ENCODE results near the gene GRM4. TPM values are rescaled to one million over a fixed set of nuclear protein-coding genes. Genes with fewer than 3 reads are reported as not detected.

GRM4 gene
- total RNA-seq, 1 donor from 2014 or later: not detected

- no peak overlapping the region for H3K4me3 ChIP-seq
- ATAC-seq (no peak), DNase-seq (no peak)
- TF ChIP-seq CTCF (IDR thresholded peaks at IDR 0.05): no peak
- H3K4me1 ChIP-seq: peaks cover 3% of the 10 kb centered on the region
- peaks cover 31% of the 10 kb centered on the region for H3K27me3 ChIP-seq (ENCODE audit: low read depth)
- no peaks in the 10 kb centered on the region for H3K36me3 ChIP-seq
- intact Hi-C loops (cut with DNase I): no loop called here
- H3K27ac ChIP-seq: no peak overlapping the region
- no peaks in the 10 kb centered on the region for H3K9me3 ChIP-seq
Observed at GRCh38 chr6:33977606-33978411, 168.1 kb downstream of the GRM4 start.

GRCh38 chr6:33976437-33977360, 169.2 kb downstream of the GRM4 start:
- no peak overlapping the region for H3K4me3 ChIP-seq
- peaks cover 33% of the 10 kb centered on the region for H3K27me3 ChIP-seq (ENCODE audit: low read depth)
- TF ChIP-seq CTCF (IDR thresholded peaks at IDR 0.05): no peak
- H3K4me1 ChIP-seq: no peaks in the 10 kb centered on the region
- no peak for ATAC-seq
- no peaks in the 10 kb centered on the region for H3K36me3 ChIP-seq
- no peak overlapping the region for H3K27ac ChIP-seq
- H3K9me3 ChIP-seq: peaks cover 4% of the 10 kb centered on the region
- intact Hi-C loops (cut with DNase I): no loop called here
- no peak for DNase-seq

GRCh38 chr6:33975661-33976436, 170.0 kb downstream of the GRM4 start:
- no peak for TF ChIP-seq CTCF (IDR thresholded peaks at IDR 0.05)
- Histone ChIP-seq H3K27ac (no peak overlapping the region), H3K9me3 (peaks cover 5% of the 10 kb centered on the region), H3K4me1 (no peaks in the 10 kb centered on the region), H3K27me3 (ENCODE audit: low read depth) (peaks cover 33% of the 10 kb centered on the region), H3K4me3 (no peak overlapping the region), H3K36me3 (no peaks in the 10 kb centered on the region)
- intact Hi-C loops (cut with DNase I): no loop called here
- no peak for DNase-seq
- ATAC-seq: no peak

- no peak for TF ChIP-seq CTCF (IDR thresholded peaks at IDR 0.05)
- H3K36me3 ChIP-seq: no peaks in the 10 kb centered on the region
- DNase-seq: no peak
- H3K27me3 ChIP-seq (ENCODE audit: low read depth): peaks cover 33% of the 10 kb centered on the region
- H3K27ac ChIP-seq: no peak overlapping the region
- peaks cover 5% of the 10 kb centered on the region for H3K9me3 ChIP-seq
- no peaks in the 10 kb centered on the region for H3K4me1 ChIP-seq
- no peak for ATAC-seq
- intact Hi-C loops (cut with DNase I): no loop called here
- no peak overlapping the region for H3K4me3 ChIP-seq
Observed at GRCh38 chr6:33974471-33974870, 171.4 kb downstream of the GRM4 start.

- Histone ChIP-seq H3K9me3 (peaks cover 5% of the 10 kb centered on the region), H3K4me1 (no peaks in the 10 kb centered on the region), H3K27me3 (ENCODE audit: low read depth) (peaks cover 33% of the 10 kb centered on the region), H3K36me3 (no peaks in the 10 kb centered on the region), H3K4me3 (no peak overlapping the region), H3K27ac (no peak overlapping the region)
- ATAC-seq (no peak), DNase-seq (no peak)
- intact Hi-C loops (cut with DNase I): no loop called here
- no peak for TF ChIP-seq CTCF (IDR thresholded peaks at IDR 0.05)
Observed at GRCh38 chr6:33974030-33974429, 171.9 kb downstream of the GRM4 start.

All from lower lobe of right lung (tissue), 2 donors.